HepG2 (cell line): Measurements from ENCODE around the gene RRAS2. TPM values are rescaled to one million over a fixed set of nuclear protein-coding genes. Genes with fewer than 3 reads are reported as not detected.

Experiments
- HINFP ChIP-seq: sonication (generic); formaldehyde crosslinking; IDR thresholded peaks from 2 replicates; pipeline ENCODE4 v1.4.0; 2020; ENCODE audit warnings: low read depth, mild to moderate bottlenecking, missing genetic modification reagents
- RCOR2 ChIP-seq: IDR thresholded peaks from 2 replicates; pipeline ENCODE4 v1.6.1; 2016; ENCODE audit warnings: missing biosample characterization, missing genetic modification reagents
- RERE ChIP-seq: IDR thresholded peaks from 2 replicates; pipeline ENCODE4 v1.6.1; 2016; ENCODE audit warnings: low read depth, missing genetic modification reagents, missing compliant biosample characterization
- SUZ12 ChIP-seq: fragments of 150-350 bp; IDR thresholded peaks from 2 replicates; pipeline ENCODE4 v1.6.1; 2014; ENCODE audit warnings: low read depth, low read length
- ZNF224 ChIP-seq: sonication (generic); formaldehyde crosslinking; IDR thresholded peaks from 2 replicates; pipeline ENCODE4 v1.5.0; 2020; ENCODE audit warnings: mild to moderate bottlenecking, missing genetic modification reagents
- ZNF260 ChIP-seq: sonication (generic); formaldehyde crosslinking; IDR thresholded peaks from 2 replicates; pipeline ENCODE4 v1.4.0; 2020; ENCODE audit warnings: missing genetic modification reagents, low read depth, mild to moderate bottlenecking, borderline replicate concordance
- ZNF549 ChIP-seq: sonication (generic); formaldehyde crosslinking; IDR thresholded peaks from 2 replicates; pipeline ENCODE4 v1.5.0; 2020; ENCODE audit warnings: missing genetic modification reagents
- ZNF772 ChIP-seq: sonication (generic); formaldehyde crosslinking; IDR thresholded peaks from 2 replicates; pipeline ENCODE4 v1.5.0; 2020; ENCODE audit warnings: mild to moderate bottlenecking, missing genetic modification reagents
- polyA plus RNA-seq, 8 experiments: library from polyadenylated mRNA; depleted of rRNA in 3 of 8; stranded (reverse) in 7 of 8; unstranded in 1 of 8; fragments of >200 nt; fragmentation: Illumina TruSeq in 4 of 8; extraction: Trizol in 4 of 8; gene quantifications; 2 replicates each; pipeline versions ENCODE4 v1.2.1 to v1.2.3, GENCODE V29; 2011 to 2016; ENCODE audit warnings: low read depth in 4 of 8, missing spikeins in 1 of 8, mixed read lengths in 1 of 8; ENCODE audit not compliant: insufficient read depth in 1 of 8
- total RNA-seq, 5 experiments: library from RNA; depleted of rRNA; stranded (reverse); fragments of >200 nt; fragmentation: Illumina TruSeq; extraction: Trizol; gene quantifications; 2 replicates each; pipeline ENCODE4 v1.2.3, GENCODE V29; 2016; ENCODE audit warnings: low read depth in 1 of 5

The RRAS2 gene
- total and polyA plus RNA-seq, 2 of the 13 experiments (the other 11 are each of a cell fraction or from before 2014, with no cell fraction given): 19.0 to 44.1 TPM

GRCh38 chr11:14242733-14243132 is 116.2 kb downstream of the RRAS2 start (continued):
- TF ChIP-seq RERE (no peak), SUZ12 (no peak), ZNF260 (CRISPR knock-in tag) (no peak), ZNF224 (no peak), RCOR2 (CRISPR knock-in tag) (no peak), ZNF549 (no peak), ZNF772 (no peak), HINFP (CRISPR knock-in tag) (no peak)
